ENCODE measurements around the gene FBXL22. TPM values are rescaled to one million over a fixed set of nuclear protein-coding genes. Genes with fewer than 3 reads are reported as not detected.

The FBXL22 gene
- total RNA-seq, 6 experiments from 2014 or later: 0.20 to 0.57 (median 0.29) TPM

DNA sequence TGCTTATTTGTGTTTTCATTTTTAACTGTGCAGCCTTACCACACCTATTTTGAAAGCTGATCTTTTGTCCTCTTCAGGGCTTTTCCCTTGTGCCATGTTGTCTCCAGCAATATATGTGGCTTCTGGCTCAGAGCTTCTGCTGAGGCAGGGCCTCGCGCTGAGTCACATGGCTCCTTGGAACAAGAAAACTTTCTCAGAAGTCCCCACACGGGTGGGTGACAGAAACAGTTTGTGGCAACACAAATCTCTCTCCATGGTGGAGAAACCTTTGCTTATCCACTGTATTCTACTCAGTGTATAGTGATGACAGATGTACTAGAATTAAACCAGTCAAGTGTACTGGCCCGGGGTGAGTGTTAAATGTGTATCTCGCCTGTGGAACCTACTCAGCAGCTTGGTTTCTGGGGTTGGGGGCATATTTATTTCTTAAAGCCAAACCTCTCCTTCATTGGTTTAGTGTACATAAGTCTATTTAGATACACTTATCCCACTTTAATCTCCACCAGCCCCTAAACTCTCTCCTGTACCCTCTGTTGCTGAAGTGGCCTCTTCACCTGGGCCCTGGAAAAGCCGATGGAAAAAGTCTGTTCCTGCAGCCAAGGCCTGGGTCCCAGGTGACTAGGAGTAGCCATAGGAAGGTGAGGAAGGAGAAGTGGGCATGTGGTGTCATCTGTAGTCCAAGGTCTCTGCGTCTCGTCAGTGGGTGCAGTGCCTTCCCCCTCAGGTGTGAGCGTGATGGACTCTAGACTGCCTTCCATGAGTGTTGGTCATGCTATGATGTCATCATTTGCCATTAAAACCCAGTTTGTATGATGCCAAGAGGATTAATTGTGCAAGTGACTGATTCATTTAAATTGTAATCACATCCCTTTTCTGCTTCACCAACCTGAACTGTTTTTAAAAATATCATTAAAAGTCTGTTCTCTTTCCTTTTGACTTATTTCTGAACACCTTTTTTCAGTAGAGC is 3.2 kb upstream of the FBXL22 start:
- no peak for TF ChIP-seq CTCF (IDR thresholded peaks at IDR 0.05)
- peaks cover 24% of the 10 kb centered on the region for H3K4me1 Mint-ChIP-seq (ENCODE audit: low read depth)
- no peaks in the 10 kb centered on the region for H3K9me3 Mint-ChIP-seq
- H3K27ac Mint-ChIP-seq: no peak overlapping the region
- DNase-seq: no peak
- peaks cover 3% of the 10 kb centered on the region; the same call in 1 of the 2 replicates for H3K27me3 Mint-ChIP-seq (ENCODE audit: insufficient read depth)
- H3K36me3 Mint-ChIP-seq (ENCODE audit: low read depth): peaks cover 39% of the 10 kb centered on the region
- H3K4me3 Mint-ChIP-seq: no peak overlapping the region

GRCh38 chr15:63595065-63595464 is 2.1 kb upstream of the FBXL22 start:
- Mint-ChIP-seq H3K4me3 (no peak overlapping the region), H3K36me3 (ENCODE audit: low read depth) (peaks cover 28% of the 10 kb centered on the region), H3K9me3 (no peaks in the 10 kb centered on the region), H3K27me3 (ENCODE audit: insufficient read depth) (peaks cover 3% of the 10 kb centered on the region; the same call in 1 of the 2 replicates), H3K27ac (no peak overlapping the region), H3K4me1 (ENCODE audit: low read depth) (peaks cover 28% of the 10 kb centered on the region)
- no peak for DNase-seq
- no peak for TF ChIP-seq CTCF (IDR thresholded peaks at IDR 0.05)

- Mint-ChIP-seq H3K27me3 (ENCODE audit: insufficient read depth) (peaks cover 3% of the 10 kb centered on the region; the same call in 1 of the 2 replicates), H3K9me3 (no peaks in the 10 kb centered on the region), H3K27ac (no peak overlapping the region), H3K4me3 (no peak overlapping the region), H3K36me3 (ENCODE audit: low read depth) (peaks cover 27% of the 10 kb centered on the region), H3K4me1 (ENCODE audit: low read depth) (peaks cover 29% of the 10 kb centered on the region)
- DNase-seq: no peak
- no peak for TF ChIP-seq CTCF (IDR thresholded peaks at IDR 0.05)
Measured at GRCh38 chr15:63595688-63596087, 1.5 kb upstream of the FBXL22 start.

DNA sequence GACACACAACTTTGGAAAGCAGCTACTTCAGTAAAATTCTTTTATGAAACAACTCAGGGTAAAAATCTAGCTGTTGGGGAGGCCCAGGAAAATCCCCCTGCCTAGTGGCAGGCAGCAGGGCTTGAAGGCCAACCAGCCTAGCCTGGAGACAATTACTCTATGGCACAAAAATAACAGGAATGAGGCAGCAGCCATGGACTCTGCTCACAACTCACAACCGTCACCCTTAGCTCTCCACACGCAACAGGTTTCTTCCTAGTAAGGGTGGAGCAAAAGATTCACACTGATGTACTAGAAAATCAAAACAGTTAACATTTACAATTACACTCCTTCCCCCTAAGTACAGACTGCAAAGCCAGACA is 530 bp upstream of the FBXL22 start:
- Mint-ChIP-seq H3K27ac (no peak overlapping the region; the same call in 1 of the 2 replicates), H3K4me3 (no peak overlapping the region)
- no peak for DNase-seq

DNA sequence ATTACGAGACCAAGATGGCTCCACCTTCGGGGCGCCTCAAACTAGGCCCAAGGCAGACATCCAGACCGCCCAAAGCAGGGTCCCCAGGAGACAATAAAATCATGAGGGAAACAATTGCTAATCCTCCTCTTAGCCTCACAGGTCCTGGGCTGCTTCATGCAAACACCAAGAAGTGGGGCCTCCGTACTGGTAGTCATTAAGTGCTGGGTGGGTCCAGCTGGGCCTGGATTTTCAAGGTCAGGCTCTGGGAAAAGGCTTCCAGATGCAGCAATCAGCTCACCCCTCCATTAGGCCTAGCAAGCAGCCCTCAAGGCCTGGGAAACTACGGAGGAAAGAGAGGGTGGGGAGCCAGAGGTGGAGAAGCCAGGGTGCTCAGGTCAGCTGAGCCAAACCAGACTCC is 634 bp downstream of the FBXL22 start:
- Mint-ChIP-seq H3K4me3 (no peak overlapping the region), H3K27me3 (ENCODE audit: insufficient read depth) (peaks cover 6% of the 10 kb centered on the region), H3K27ac (no peak overlapping the region), H3K36me3 (ENCODE audit: low read depth) (peaks cover 17% of the 10 kb centered on the region), H3K9me3 (no peaks in the 10 kb centered on the region), H3K4me1 (ENCODE audit: low read depth) (peaks cover 34% of the 10 kb centered on the region)
- DNase-seq: no peak
- no peak for TF ChIP-seq CTCF (IDR thresholded peaks at IDR 0.05)

More for the DNA sequence above, 530 bp upstream of the FBXL22 start:
- Mint-ChIP-seq H3K27me3 (ENCODE audit: insufficient read depth) (peaks cover 4% of the 10 kb centered on the region), H3K9me3 (no peaks in the 10 kb centered on the region), H3K36me3 (ENCODE audit: low read depth) (peaks cover 19% of the 10 kb centered on the region), H3K4me1 (ENCODE audit: low read depth) (peaks cover 29% of the 10 kb centered on the region)
- no peak for TF ChIP-seq CTCF (IDR thresholded peaks at IDR 0.05)

Measured in HFFc6 (cell line).